Neural cell (in vitro differentiated cells): ENCODE measurements around the gene DHX16.

ENCODE experiments used
- TF ChIP-seq, protein P1 (sequence below): fragments of 450-650 bp; IDR thresholded peaks from 2 replicates; pipeline ENCODE4 v1.5.1; 2014; ENCODE audit warnings: antibody characterized with exemption, mild to moderate bottlenecking, moderate library complexity; ENCODE audit not compliant: poor library complexity, severe bottlenecking
- TF ChIP-seq, protein P2 (sequence below): IDR thresholded peaks from 2 replicates; pipeline ENCODE4 v1.6.1; 2012; ENCODE audit warnings: borderline replicate concordance

DNA sequence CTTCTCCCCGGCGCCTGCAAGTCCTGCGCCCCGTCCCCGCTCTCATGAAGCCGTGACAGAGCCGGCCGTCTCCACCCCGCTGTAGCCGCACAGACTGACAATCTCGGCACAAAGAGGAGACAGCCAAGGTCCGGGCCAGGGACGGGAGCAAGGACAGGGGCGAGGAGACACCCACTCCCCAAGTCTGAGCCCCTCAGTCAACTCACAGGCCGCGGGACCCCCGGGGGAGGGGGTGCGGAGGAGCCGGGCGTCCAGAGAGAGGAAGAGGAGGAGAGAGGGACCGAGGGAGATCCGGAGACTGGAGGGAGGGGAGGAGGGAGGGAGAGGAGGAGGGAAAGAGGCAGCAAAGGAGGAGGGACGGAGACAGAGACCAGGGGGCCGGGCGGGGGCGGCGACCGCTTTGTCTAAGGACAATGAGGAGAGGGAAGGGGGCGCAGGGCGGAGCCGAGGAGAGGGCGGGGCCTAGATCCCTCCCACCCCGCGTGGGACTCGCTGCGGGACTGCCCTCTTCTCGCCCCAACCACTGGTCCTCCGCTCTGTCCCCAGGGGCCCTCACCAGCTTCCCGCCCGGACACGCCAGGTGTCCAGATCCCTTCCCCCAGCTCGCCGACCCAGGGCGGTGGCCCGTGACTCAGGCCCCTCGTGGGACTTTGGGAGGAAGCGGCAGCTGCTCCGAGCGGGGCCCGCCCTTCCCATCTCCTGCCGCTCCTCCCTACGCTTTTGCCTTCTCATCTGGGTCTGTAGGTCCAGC lies 14.3 kb upstream of the DHX16 start:
- TF ChIP-seq, protein P1, sequence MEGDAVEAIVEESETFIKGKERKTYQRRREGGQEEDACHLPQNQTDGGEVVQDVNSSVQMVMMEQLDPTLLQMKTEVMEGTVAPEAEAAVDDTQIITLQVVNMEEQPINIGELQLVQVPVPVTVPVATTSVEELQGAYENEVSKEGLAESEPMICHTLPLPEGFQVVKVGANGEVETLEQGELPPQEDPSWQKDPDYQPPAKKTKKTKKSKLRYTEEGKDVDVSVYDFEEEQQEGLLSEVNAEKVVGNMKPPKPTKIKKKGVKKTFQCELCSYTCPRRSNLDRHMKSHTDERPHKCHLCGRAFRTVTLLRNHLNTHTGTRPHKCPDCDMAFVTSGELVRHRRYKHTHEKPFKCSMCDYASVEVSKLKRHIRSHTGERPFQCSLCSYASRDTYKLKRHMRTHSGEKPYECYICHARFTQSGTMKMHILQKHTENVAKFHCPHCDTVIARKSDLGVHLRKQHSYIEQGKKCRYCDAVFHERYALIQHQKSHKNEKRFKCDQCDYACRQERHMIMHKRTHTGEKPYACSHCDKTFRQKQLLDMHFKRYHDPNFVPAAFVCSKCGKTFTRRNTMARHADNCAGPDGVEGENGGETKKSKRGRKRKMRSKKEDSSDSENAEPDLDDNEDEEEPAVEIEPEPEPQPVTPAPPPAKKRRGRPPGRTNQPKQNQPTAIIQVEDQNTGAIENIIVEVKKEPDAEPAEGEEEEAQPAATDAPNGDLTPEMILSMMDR, result no peak
- TF ChIP-seq, protein P2, sequence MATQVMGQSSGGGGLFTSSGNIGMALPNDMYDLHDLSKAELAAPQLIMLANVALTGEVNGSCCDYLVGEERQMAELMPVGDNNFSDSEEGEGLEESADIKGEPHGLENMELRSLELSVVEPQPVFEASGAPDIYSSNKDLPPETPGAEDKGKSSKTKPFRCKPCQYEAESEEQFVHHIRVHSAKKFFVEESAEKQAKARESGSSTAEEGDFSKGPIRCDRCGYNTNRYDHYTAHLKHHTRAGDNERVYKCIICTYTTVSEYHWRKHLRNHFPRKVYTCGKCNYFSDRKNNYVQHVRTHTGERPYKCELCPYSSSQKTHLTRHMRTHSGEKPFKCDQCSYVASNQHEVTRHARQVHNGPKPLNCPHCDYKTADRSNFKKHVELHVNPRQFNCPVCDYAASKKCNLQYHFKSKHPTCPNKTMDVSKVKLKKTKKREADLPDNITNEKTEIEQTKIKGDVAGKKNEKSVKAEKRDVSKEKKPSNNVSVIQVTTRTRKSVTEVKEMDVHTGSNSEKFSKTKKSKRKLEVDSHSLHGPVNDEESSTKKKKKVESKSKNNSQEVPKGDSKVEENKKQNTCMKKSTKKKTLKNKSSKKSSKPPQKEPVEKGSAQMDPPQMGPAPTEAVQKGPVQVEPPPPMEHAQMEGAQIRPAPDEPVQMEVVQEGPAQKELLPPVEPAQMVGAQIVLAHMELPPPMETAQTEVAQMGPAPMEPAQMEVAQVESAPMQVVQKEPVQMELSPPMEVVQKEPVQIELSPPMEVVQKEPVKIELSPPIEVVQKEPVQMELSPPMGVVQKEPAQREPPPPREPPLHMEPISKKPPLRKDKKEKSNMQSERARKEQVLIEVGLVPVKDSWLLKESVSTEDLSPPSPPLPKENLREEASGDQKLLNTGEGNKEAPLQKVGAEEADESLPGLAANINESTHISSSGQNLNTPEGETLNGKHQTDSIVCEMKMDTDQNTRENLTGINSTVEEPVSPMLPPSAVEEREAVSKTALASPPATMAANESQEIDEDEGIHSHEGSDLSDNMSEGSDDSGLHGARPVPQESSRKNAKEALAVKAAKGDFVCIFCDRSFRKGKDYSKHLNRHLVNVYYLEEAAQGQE, result peak; percentile 32
